Hippocampal formation (tissue), 2 donors: Measurements from ENCODE around the gene ANKS3.

Experiments
- DNase-seq, 2 donors: peaks; one replicate each; lab custom pipeline; 2025; lab: John Stamatoyannopoulos, UW

Gene ANKS3

GRCh38 chr16:4684058-4684715 is 49.9 kb downstream of the ANKS3 start:
- no peak for DNase-seq

- DNase-seq: no peak
Measured at GRCh38 chr16:4683255-4684057, 50.6 kb downstream of the ANKS3 start.

- DNase-seq: peak in 1 of 2 donors; percentile 56
Measured at GRCh38 chr16:4682616-4683254, 51.3 kb downstream of the ANKS3 start.

- DNase-seq: no peak
Measured at GRCh38 chr16:4682084-4682591, 51.9 kb downstream of the ANKS3 start.

- DNase-seq: no peak
Measured at GRCh38 chr16:4681471-4682083, 52.5 kb downstream of the ANKS3 start.

- no peak for DNase-seq
Measured at GRCh38 chr16:4680673-4681470, 53.2 kb downstream of the ANKS3 start.

GRCh38 chr16:4679850-4680636 is 54.0 kb downstream of the ANKS3 start:
- peak in 1 of 2 donors; percentile 24 for DNase-seq

GRCh38 chr16:4679156-4679849 is 54.8 kb downstream of the ANKS3 start:
- DNase-seq: no peak

GRCh38 chr16:4678596-4678995 is 55.5 kb downstream of the ANKS3 start:
- DNase-seq: no peak

- DNase-seq: no peak
Measured at GRCh38 chr16:4677994-4678393, 56.1 kb downstream of the ANKS3 start.

GRCh38 chr16:4677390-4677789 is 56.7 kb downstream of the ANKS3 start:
- no peak for DNase-seq

- DNase-seq: no peak
Measured at GRCh38 chr16:4676831-4677230, 57.2 kb downstream of the ANKS3 start.

- DNase-seq: no peak
Measured at GRCh38 chr16:4675864-4676786, 57.9 kb downstream of the ANKS3 start.

GRCh38 chr16:4674926-4675530 is 59.0 kb downstream of the ANKS3 start:
- DNase-seq: no peak

GRCh38 chr16:4673387-4674046 is 60.6 kb downstream of the ANKS3 start:
- DNase-seq: no peak

- DNase-seq: no peak
Measured at GRCh38 chr16:4668313-4668960, 65.6 kb downstream of the ANKS3 start.

GRCh38 chr16:4667203-4667963 is 66.7 kb downstream of the ANKS3 start:
- no peak for DNase-seq
